H1 (cell line): ENCODE data around the gene THEM5. TPM values are rescaled to one million over a fixed set of nuclear protein-coding genes. Genes with fewer than 3 reads are reported as not detected.

Experiments used
- CHD7 ChIP-seq: fragments of 300-600 bp; sonication (generic); IDR thresholded peaks from 2 replicates; pipeline ENCODE4 v1.7.1; 2012; ENCODE audit warnings: low read length, moderate library complexity, mild to moderate bottlenecking, inconsistent platforms; ENCODE audit not compliant: insufficient replicate concordance
- CTCF ChIP-seq, 3 experiments: IDR thresholded peaks; 1 replicate in 2 of 3; 2 replicates in 1 of 3; pipeline versions ENCODE4 v1.5.1 to v1.6.1; 2011; ENCODE audit warnings: low read length in 3 of 3, mild to moderate bottlenecking in 3 of 3, inconsistent platforms in 2 of 3, low read depth in 1 of 3, moderate library complexity in 1 of 3; ENCODE audit not compliant: insufficient read depth in 1 of 3; ENCODE audit errors: control extremely low read depth in 1 of 3
- polyA plus RNA-seq, 7 experiments: library from polyadenylated mRNA; depleted of rRNA in 3 of 7; stranded (reverse) in 5 of 7; unstranded in 2 of 7; fragments of >200 nt in 5 of 7; fragments of 200-250 nt in 2 of 7; gene quantifications; 1 replicate in 5 of 7; 2 replicates in 1 of 7; 4 replicates in 1 of 7; pipeline versions ENCODE4 v1.2.1 to v1.2.3, GENCODE V29; 2011 to 2013; ENCODE audit warnings: missing spikeins in 2 of 7, mixed read lengths in 2 of 7
- total RNA-seq: library from RNA; stranded (reverse); fragmentation: NEBNext Ultra II Directional; extraction: Animal tissue kit (Norgen Biotek cat#: 25700); gene quantifications from 2 replicates; pipeline ENCODE4 v1.2.1, GENCODE V29; 2021

The THEM5 gene
- total and polyA plus RNA-seq, 2 of the 8 experiments (the other 6 are each of a cell fraction or from before 2014, with no cell fraction given) = not detected

GRCh38 chr1:151888972-151889570 lies 35.6 kb upstream of the THEM5 start (continued):
- no peak for TF ChIP-seq CHD7
- peak in 1 of 3 experiments; percentile 17; a peak in 1 of 4 replicates for TF ChIP-seq CTCF (IDR thresholded peaks at IDR 0.05; ENCODE audit: control extremely low read depth in 1 of 3, insufficient read depth in 1 of 3, low read depth in 1 of 3, low read length in 3 of 3)
